Measurements from ENCODE around the gene MTMR3. TPM values are rescaled to one million over a fixed set of nuclear protein-coding genes. Genes with fewer than 3 reads are reported as not detected.

MTMR3 gene
- total and polyA plus RNA-seq, 2 donors from 2014 or later: 9.6 to 56.2 TPM

DNA sequence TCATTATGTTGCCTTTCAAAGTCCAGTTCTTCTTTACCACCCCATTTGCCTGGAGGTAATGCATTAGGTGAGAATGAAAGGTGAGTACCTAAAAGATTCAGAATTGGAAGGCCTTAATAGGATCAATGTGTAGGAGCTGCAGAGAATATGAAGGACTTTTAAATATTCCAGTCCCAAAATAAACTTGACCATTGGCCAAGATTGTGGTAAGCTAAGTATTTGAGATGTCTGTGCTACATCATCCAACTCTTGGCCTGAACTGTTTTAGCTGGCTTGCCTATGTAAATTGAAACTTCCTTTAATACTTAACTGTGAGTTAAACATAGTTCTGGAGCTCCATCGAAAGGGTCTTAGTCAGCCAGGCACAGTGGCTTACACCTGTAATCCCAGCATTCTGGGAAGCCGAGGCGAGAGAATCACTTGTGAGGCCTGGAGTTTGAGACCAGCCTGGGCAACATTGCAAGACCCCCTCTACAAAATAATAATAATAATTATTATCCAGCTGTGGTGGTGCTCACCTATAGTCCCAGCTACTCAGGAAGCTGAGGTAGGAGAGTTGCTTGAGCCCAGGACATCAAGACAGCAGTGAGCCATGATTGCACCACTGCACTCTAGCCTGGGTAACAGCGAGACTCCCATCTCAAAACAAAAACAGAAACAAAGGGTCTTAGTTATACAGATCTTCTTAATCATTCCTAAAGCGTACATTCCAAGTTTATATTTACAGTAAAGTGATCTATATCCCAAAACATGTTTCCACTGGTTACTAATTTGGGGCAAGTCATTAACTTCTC is 29.8 kb downstream of the MTMR3 start:
- Histone ChIP-seq H3K27ac (ENCODE audit: low read depth in 2 of 2, low read length in 2 of 2) (no peak overlapping the region), H3K4me1 (ENCODE audit: control insufficient read depth in 2 of 3, insufficient read depth in 2 of 3, low read depth in 1 of 3, low read length in 3 of 3) (peaks cover 0 to 32% (median 19%) of the 10 kb centered on the region in 3 donors), H3K4me3 (ENCODE audit: low read length in 3 of 3) (no peak overlapping the region), H3K36me3 (ENCODE audit: control insufficient read depth in 2 of 3, insufficient read depth in 3 of 3, low read length in 3 of 3) (no peaks in the 10 kb centered on the region), H3K27me3 (ENCODE audit: control insufficient read depth, insufficient read depth, low read length) (no peaks in the 10 kb centered on the region), H3K9ac (ENCODE audit: low read length in 3 of 3) (no peak overlapping the region), H3K9me3 (ENCODE audit: control insufficient read depth in 2 of 3, insufficient read depth in 1 of 3, low read length in 3 of 3) (no peaks in the 10 kb centered on the region)
- TF ChIP-seq CTCF (IDR thresholded peaks at IDR 0.05; ENCODE audit: borderline replicate concordance, extremely low read depth, insufficient read depth): no peak
- DNase-seq: peak in 2 of 5 donors; percentile 15 to 50
- no peak for FAIRE-seq
- intact Hi-C loops (cut with DNase I): no loop called here

DNA sequence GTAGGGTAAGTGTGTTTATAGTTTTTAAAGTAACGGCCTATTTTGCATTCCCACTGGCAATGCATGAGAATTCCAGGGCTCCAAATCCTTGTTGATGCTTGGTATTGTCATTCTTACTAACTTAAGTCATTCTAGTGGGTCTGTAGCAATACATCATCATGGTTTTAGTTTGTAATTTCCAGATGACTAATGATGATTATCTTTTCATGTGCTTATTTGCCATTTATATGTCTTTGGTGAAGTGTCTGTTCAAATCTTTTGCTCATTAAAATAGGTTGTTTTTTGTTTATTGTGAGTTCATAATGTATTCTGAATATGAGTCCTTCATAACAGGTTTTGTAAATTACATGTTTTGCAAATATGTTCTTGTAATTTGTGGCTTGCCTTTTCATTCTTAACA is 31.2 kb downstream of the MTMR3 start:
- no peaks in the 10 kb centered on the region for H3K36me3 ChIP-seq (ENCODE audit: control insufficient read depth in 2 of 3, insufficient read depth in 3 of 3, low read length in 3 of 3)
- H3K27ac ChIP-seq (ENCODE audit: low read depth in 2 of 2, low read length in 2 of 2): no peak overlapping the region
- H3K27me3 ChIP-seq (ENCODE audit: control insufficient read depth, insufficient read depth, low read length): no peaks in the 10 kb centered on the region
- H3K9ac ChIP-seq (ENCODE audit: low read length in 3 of 3): no peak overlapping the region
- TF ChIP-seq CTCF (IDR thresholded peaks at IDR 0.05; ENCODE audit: borderline replicate concordance, extremely low read depth, insufficient read depth): no peak
- peaks cover 0 to 26% (median 14%) of the 10 kb centered on the region in 3 donors for H3K4me1 ChIP-seq (ENCODE audit: control insufficient read depth in 2 of 3, insufficient read depth in 2 of 3, low read depth in 1 of 3, low read length in 3 of 3)
- no peak for FAIRE-seq
- intact Hi-C loops (cut with DNase I): no loop called here
- no peak overlapping the region for H3K4me3 ChIP-seq (ENCODE audit: low read length in 3 of 3)
- DNase-seq: no peak
- H3K9me3 ChIP-seq (ENCODE audit: control insufficient read depth in 2 of 3, insufficient read depth in 1 of 3, low read length in 3 of 3): no peaks in the 10 kb centered on the region

GRCh38 chr22:29914991-29915533 is 32.1 kb downstream of the MTMR3 start:
- Histone ChIP-seq H3K27ac (ENCODE audit: low read depth in 2 of 2, low read length in 2 of 2) (no peak overlapping the region), H3K27me3 (ENCODE audit: control insufficient read depth, insufficient read depth, low read length) (no peaks in the 10 kb centered on the region), H3K9me3 (ENCODE audit: control insufficient read depth in 2 of 3, insufficient read depth in 1 of 3, low read length in 3 of 3) (no peaks in the 10 kb centered on the region), H3K4me3 (ENCODE audit: low read length in 3 of 3) (no peak overlapping the region), H3K36me3 (ENCODE audit: control insufficient read depth in 2 of 3, insufficient read depth in 3 of 3, low read length in 3 of 3) (no peaks in the 10 kb centered on the region), H3K9ac (ENCODE audit: low read length in 3 of 3) (no peak overlapping the region), H3K4me1 (ENCODE audit: control insufficient read depth in 2 of 3, insufficient read depth in 2 of 3, low read depth in 1 of 3, low read length in 3 of 3) (peaks cover 0 to 26% (median 14%) of the 10 kb centered on the region in 3 donors)
- no peak for TF ChIP-seq CTCF (IDR thresholded peaks at IDR 0.05; ENCODE audit: borderline replicate concordance, extremely low read depth, insufficient read depth)
- FAIRE-seq (no peak), DNase-seq (no peak)
- intact Hi-C loops (cut with DNase I): no loop called here
